Activated CD8-positive, alpha-beta memory T cell treated with anti-CD3 and anti-CD28 coated beads for 4 hours (primary cell): ENCODE data around the gene INO80C.
"Not testable (repeated sequence)": the region's sequence is repeated elsewhere in the genome, so short reads cannot be mapped to it uniquely, and the experiment has no call there.

Source experiments
- DNase-seq, 2 donors: peaks; one replicate each; pipeline ENCODE4 v3.0.0-alpha.2; 2020; ENCODE audit warnings: low read depth in 2 of 2

The INO80C gene

GRCh38 chr18:35460736-35461161, 37.0 kb downstream of the INO80C start:
- DNase-seq = no peak

- no peak for DNase-seq
Measured at GRCh38 chr18:35459997-35460396, 37.8 kb downstream of the INO80C start.

- DNase-seq = no peak
Measured at GRCh38 chr18:35458677-35459441, 38.9 kb downstream of the INO80C start.

GRCh38 chr18:35458271-35458670, 39.5 kb downstream of the INO80C start:
- no peak for DNase-seq

DNA sequence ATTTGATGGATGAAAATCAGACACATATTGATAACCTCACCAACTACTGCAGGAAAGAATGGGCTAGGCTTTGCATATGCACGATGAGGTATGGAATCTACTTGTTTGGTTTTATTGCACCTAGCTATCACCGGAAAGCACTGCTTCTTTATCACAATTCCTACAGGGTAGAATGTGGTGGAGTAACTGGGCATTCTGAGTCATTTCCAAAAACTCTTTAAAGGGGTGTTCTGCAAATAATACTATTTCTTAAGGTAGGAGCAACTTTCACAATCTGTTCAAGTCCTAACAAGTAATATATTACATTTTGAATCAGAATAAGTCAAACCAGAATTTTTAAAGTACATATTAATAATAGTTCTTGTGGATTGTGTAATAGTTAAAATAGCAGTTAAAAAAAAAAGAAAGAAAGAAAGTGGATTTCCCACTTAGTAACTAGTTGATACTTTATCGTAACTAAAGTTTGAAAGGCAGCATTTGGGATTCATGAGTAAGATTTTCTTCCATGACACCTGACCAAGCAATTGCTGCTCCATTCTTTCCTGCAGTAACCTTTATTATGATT, 40.5 kb downstream of the INO80C start:
- no peak for DNase-seq

GRCh38 chr18:35455926-35456763, 41.6 kb downstream of the INO80C start:
- DNase-seq = no peak

GRCh38 chr18:35454803-35455202, 43.0 kb downstream of the INO80C start:
- DNase-seq = no peak

DNA sequence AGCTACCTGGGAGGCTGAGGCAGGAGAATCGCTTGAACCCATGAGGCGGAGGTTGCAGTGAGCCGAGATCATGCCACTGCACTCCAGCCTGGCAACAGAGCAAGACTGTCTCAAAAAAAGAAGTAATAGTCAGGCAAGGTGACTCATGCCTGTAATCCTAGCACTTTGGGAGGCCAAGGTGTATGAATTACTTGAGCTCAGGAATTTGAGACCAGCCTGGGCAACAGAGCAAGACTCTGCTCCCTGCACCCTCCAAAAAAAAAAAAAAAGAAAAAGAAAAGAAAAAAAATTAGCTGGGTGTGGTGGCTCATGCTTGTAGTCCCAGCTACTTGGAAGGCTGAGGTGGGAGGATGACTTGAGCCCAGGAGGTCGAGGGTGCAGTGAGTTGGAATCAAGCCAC, 44.7 kb downstream of the INO80C start:
- DNase-seq = not testable (repeated sequence)

- no peak for DNase-seq
Measured at GRCh38 chr18:35451916-35452315, 45.8 kb downstream of the INO80C start.

DNA sequence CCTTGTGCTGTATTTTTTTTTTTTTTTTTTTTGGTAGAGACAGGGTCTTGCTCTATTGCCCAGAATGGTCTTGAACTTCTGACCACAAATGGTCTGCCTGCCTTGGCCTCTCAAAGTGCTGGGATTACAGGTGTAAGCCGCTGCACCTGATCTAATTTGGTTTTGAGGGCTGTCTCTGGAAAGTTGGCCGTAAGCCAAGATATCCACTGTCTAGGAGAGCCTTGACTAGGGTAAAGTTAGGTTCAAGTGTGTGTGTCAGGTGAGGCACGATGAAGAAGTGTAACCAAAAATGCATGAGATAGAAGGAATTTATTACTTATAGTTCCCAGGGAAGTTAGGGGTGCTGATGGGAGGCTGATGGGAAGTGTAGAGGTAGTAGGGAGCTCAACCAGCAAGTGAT, 46.7 kb downstream of the INO80C start:
- DNase-seq = no peak

DNA sequence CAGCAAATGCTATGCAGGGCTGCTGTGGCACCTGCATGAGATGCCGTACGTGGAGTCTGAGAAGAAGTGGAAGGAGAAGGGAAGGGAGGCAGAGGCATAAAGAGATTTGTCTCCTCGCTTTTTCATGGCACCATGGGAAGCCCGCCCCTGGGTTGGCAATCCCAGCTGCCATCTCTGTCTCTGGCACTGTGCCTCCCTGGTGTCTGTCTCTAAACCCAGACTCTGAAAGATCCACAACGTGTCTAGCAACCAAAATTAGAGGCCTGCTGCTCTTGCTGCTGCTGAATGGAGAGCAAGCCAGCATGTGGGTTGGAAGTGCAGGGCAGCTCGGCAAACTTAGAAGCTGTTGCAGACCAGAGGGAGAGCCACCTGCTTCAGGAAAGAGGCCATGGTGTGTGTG, 53.1 kb downstream of the INO80C start:
- no peak for DNase-seq

GRCh38 chr18:35443847-35444246, 53.9 kb downstream of the INO80C start:
- DNase-seq = no peak

DNA sequence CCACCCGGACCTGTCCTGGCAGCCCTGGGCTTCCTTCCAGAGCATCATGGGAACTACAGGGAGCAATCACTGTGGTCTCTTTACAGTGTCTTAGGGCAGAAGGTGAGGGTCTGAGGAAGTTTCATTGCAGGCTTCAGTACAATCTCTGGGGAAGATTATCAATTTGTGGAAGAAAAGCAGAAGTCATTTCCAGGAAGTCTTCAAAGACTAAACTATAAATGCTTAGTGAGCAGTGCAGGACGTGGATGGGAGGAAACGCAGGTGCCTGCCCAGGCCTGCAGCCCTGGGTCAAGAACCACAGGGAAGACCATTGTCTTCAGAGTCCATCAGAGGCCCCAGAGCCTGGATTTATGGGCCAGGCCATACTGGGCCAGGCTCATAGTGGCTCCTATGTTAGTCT, 54.3 kb downstream of the INO80C start:
- DNase-seq = no peak

GRCh38 chr18:35442701-35443100, 55.1 kb downstream of the INO80C start:
- no peak for DNase-seq

DNA sequence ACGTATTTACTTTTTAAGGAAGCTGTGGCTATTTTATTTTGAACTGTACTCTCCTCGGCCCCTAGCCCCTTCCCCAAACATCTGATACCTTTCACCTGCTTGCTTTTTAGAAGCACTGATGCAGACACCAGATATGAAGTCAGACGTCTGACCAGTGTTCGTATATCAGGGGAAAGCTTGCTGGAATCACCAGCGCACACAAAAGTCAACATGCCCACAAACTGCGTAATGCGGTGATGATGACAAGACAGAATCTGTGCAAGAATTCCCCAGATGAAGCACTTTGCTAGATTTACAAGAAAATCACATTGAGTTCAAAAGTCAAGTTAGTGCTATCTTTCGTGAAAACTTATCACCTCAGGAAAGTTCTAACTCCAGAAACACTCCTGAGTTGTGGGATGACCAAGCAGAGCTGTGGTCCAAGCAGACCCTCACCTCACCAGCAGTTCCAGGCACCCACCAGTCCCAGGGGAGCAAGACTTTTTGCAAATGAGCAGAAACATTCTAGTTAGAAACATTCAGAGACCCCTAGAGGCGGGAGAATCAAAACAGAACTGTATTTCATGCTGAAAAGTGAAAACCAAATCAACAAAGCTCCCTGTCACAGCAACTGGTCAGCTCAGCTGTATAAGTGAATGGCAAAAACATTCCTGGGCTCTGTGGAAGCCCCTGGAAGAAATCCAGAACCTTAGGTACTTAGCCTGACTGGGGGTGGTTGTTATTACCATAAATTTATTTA, 55.7 kb downstream of the INO80C start:
- DNase-seq = no peak

DNA sequence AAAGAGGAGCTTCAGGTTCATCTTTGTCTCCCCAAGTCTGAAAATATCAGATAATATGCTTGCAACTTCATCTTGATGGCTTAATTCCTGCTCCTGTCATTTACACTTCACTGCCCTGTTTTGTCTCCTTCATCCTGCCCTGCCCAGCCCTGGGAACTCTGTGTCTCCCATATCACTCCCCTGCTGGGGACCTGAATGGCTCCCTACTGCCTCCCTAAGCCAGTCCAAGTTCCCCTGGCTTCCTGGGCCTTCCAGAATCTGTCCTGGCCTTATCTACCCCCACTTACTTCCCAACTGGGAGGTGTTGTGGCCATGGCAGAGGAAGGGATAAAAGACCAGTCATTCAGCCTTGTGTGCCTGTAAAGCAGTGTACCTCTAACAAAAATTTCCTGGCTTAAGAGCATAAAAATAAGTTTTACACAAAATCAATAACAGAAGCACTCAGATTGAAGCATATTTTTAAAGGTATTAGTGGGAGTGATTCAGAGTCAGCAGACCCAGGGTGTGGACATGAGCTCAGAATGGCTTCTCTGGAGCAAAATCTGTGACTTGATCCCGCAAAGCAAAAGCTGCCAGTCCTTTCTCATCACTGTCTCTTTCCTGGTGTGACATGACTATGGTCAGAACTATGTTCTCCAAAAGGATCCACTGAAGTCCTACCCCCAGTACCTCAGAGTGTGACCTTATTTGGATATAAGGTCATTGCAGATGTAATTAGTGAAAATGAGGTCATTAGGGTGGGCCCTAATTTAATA, 59.1 kb downstream of the INO80C start:
- no peak for DNase-seq

DNA sequence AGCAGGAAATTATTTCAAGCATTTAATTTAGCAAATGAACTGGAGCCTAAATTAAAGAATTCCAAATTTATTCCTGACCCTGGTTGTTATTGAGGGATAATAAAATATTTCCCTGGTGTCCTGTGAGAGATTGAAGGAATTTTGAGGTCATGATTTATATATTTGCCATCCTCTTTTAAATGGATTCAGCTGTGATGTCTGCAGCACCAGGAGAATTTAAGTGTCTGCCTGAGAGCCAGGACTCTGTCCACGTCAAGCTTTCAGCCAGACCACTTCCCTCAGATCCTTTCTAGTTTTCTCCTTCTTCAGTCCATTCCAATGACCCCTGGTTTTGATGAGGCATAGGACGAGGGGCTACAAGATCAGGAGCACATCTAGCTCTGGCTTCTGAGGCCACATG, 59.9 kb downstream of the INO80C start:
- no peak for DNase-seq

DNA sequence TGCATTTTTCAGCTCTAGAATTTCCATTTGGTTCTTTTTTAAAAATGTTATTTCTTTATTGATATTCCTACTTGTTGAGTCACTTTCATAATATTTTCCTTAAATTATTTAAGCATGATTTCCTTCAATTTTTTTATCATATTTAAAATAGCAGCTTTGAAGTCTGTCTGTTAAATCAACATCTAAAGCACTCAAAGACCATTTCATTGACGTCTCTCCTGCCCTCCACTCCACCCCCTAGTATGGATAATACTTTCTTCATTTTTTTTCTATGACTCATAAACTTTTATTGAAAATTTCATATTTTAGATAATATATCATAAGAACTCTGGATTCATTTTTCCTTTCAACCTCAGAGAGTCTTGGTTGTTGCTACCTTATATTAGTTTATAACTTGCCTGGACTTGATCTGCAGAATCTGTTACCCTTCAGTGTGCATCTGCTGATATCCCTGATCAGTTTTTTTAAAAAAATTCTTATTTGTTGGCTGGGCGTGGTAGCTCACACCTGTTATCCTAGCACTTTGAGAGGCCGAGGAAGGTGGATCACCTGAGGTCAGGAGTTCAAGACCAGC, 61.6 kb downstream of the INO80C start:
- no peak for DNase-seq

- no peak for DNase-seq
Measured at GRCh38 chr18:35435401-35435800, 62.4 kb downstream of the INO80C start.

GRCh38 chr18:35432565-35433001, 65.2 kb downstream of the INO80C start:
- DNase-seq = no peak

DNA sequence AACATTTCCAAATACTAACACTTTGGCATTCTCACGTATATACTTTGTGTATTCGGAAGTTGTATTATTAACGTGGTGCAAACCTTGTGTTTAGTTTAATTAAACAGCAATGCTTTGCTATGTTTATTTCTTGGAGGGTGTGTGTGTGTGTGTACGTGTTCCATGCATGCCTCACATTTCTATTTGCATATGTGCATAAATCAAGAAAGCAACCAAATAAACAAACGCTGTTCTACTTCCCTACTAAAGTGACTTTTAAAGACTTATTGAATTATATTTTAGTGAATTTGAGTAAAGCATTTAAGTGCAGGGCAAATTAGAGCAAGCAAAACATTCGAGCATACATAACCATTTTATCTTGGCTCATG, 66.4 kb downstream of the INO80C start:
- DNase-seq = no peak
